Activated CD4-positive, CD25-positive, alpha-beta regulatory T cell treated with anti-CD3 and anti-CD28 coated beads, Interleukin-2, amount 50 U/mL, for 24 hours (primary cell): ENCODE results near the gene HPCAL1.

Experiments
- ATAC-seq, 2 donors: fragments of 150-1000 bp; cut with Tn5 transposase; one replicate each; pipeline ENCODE4 v1.10.0; 2021; ENCODE audit warnings: mild to moderate bottlenecking in 1 of 2, moderate library complexity in 1 of 2

Gene HPCAL1

DNA sequence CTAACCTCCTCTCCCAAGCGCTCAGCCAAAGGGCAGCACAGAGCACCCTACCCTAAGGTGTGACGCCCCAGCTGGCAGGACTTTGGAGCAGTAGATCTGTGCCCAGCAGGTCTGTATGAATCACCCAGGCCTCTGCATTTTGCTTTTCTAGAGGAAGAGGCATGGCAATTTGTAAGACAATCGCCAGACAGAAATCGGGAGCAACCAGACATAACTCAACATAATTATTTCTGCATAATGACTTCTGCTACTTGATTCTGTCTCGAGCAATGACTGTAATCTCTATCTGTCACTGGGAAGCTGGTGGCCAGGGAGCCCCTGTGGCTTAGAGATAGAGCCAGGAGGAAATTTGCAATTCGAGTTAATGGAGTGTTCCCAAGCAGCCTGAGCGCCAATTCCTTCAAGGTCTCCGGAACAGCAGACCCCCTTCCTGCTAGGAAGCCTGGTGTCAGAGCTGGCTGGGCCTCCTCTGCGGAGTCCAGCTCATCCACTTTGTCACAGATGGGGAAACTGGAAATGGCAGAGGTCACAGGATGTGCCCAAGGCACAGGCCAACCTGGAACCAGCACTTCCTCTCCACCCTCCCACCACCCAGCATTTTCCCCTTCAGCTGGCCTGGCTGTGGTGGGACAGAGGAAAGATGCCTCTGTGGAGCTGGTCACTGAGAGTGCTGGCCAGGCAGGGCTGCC lies 90.4 kb downstream of the HPCAL1 start:
- no peak for ATAC-seq

GRCh38 chr2:10393640-10393982 lies 90.9 kb downstream of the HPCAL1 start:
- no peak for ATAC-seq

GRCh38 chr2:10395893-10396292 lies 93.2 kb downstream of the HPCAL1 start:
- ATAC-seq = no peak

- ATAC-seq = no peak
These were observed 93.8 kb downstream of the HPCAL1 start for GRCh38 chr2:10396464-10396863.

GRCh38 chr2:10397297-10397875 lies 94.7 kb downstream of the HPCAL1 start:
- ATAC-seq = no peak

DNA sequence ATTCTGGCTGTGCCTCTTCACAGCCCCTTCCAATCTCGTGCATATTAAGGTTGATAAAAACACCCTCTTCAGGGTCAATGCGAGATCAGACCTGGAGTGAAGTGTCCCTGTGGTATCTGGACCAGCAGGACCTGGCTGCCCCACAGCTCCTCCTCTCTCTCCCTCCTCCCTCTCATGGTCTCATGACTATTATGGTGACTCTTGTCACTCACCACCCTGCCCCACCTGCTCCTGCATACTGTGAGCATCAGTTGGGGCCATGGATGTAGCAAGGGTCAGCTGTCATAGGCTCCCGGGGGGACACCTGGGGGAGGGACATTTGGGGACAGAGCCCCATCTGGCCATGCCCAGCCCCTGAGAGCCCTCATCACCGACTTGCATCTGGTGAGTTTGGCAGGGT lies 95.2 kb downstream of the HPCAL1 start:
- ATAC-seq = no peak

GRCh38 chr2:10398496-10398895 lies 95.8 kb downstream of the HPCAL1 start:
- ATAC-seq = no peak

DNA sequence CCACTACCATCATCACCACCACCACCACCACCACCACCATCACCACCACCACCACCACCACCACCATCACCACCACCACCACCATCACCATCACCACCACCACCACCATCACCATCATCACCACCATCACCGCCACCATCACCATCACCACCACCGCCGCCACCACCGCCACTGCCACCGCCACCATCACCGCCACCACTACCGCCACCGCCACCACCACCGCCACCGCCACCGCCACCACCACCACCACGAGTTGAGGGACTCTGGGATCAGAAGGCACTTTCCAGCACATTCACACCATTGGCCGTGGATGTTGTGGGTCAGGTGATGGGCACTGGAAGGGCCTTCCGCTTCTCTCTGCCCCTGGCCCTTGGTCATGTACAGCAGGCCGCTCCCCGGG lies 96.7 kb downstream of the HPCAL1 start:
- ATAC-seq = no peak

DNA sequence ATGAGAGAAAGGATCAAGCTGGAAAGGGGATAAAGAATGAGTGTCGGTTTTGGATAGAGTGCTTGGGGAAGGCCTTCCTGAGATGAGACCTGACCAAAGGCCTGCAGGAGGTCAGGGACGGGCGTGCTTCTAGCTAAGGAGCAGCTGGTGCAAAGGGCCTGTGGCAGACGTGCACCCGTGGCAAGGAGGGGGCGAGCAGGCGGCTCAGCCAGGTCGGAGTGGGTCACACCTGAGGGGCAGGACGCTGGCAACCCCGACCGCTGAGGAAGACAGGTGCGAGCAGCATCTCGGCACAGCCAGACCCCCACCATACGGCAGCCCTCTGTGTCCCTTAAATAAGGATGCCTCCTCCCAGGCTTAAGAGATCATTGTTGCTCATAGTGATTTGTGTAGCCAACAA lies 97.3 kb downstream of the HPCAL1 start:
- no peak for ATAC-seq

DNA sequence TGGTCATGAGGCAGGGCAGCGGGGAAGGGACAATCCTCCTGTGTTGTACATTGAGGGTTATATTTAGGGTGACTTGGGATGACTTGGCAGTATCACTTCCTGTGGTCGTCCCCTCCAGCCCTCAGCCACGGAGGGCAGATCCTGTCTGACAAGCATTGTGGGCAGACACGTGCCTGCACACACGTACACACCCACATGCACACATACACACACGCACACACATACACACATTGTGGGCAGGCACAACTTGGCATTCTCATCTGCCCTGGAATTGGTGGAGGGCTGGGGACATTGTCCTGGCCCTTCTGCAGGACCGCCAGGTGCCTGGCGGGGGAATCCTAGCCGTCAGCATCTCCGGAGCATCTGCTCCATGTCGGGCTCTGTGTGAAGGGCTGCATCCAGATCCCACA lies 97.9 kb downstream of the HPCAL1 start:
- ATAC-seq = peak; percentile 71 to 86

DNA sequence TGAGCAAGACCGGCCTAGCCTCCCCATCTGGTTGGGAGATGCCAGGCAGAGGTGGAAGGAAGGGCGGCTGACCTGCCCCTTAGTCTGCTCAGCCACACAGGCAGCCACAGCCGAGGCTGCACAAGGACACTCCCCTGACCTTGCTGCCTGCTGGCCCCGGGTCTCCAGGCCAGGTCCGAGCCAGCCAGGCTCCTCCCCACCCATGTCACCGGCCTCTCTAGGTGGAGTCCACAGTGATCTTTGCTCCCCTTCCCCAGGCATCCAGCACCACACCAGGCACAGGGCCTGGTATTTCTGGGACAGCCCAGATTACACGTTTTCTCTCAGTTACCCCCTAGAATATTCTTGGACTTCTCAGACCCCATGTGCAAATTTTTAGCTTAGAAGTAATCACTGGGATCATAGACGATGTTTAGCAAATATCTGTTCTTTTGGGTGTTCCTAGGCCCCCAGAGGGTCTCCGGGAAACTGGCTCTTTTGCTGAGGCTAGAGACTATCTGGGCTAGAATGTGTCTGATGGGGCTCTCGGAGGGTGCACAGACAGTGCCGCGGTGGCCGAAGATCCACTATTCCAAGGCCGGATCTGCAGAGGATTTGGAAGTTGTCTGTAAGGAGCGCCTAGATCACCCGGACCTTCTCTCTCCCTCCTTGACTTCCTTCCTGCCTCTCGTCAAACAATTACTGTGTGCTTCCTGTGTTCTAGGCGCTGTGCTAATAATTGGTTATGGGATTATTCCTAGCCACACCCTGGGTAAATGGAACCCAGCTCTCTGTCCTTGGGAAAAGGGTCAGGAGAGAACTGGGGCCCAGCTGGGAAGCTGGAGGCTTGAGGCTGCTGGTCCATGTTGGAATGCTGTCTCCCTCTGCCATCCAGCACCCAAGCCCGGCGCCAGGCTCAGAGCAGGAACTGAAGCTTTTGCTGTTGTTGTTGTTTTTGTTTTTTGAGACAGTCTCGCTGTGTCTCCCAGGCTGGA lies 98.6 kb downstream of the HPCAL1 start:
- ATAC-seq = no peak

DNA sequence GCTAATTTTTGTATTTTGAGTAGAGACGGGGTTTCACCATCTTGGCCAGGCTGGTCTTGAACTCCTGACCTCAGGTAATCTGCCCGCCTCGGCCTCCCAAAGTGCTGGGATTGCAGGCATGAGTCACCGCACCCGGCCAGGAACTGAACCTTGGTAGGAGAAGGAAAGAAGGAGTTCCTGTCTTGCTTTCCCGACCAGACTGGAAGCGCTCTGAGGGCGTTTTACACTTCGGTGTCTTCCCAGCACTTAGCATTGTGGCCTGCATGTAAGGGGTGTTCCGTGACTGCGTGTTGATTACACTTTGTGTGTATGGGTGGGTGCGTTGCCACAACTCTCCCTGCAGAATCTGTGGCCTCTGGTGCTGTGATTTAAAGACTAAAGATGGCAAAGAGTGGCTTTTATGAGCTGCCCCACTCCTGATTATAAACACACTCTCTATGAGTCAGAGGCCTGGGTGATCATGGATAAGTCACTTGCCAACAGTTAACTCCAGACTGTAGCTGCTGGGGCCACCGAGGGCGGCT lies 99.4 kb downstream of the HPCAL1 start:
- ATAC-seq = no peak

- ATAC-seq = no peak
These were observed 100.0 kb downstream of the HPCAL1 start for GRCh38 chr2:10402653-10403215.

GRCh38 chr2:10404324-10405143 lies 101.8 kb downstream of the HPCAL1 start:
- ATAC-seq = no peak

GRCh38 chr2:10405448-10405847 lies 102.7 kb downstream of the HPCAL1 start:
- no peak for ATAC-seq

- ATAC-seq = no peak
These were observed 103.3 kb downstream of the HPCAL1 start for GRCh38 chr2:10406016-10406415.

- ATAC-seq = no peak
These were observed 103.9 kb downstream of the HPCAL1 start for GRCh38 chr2:10406491-10407188.

DNA sequence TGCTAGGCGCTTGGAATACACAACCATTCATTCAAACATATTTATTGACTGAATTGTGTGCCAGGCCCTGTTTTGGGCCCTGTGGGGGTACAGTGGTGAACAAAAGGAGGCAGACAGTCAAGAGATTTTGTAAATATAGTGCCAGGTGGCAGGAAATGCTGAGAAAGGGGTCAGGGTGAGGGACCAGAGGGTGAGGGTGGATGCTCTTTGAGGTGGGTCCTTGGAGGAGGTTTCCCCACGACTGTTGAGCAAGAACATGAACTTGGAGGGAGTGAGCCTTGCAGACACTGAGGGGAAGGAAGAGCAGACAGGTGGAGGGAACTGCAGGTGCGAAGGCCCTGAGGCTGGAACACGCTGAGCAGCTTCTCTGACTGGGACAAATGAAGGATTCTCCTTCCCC lies 104.7 kb downstream of the HPCAL1 start:
- ATAC-seq = no peak

GRCh38 chr2:10407841-10408648 lies 105.3 kb downstream of the HPCAL1 start:
- peak; percentile 87 to 88 for ATAC-seq
